GM21529 (cell line): ENCODE results near the gene TRPC4AP.
A peak's percentile ranks its signal among the peaks of the same experiment; 100 is the strongest.

ENCODE experiments used
- ATAC-seq: cut with Tn5 transposase; IDR thresholded peaks from one replicate; pipeline ENCODE4 v1.9.1; 2021; ENCODE audit not compliant: unreplicated experiment

The TRPC4AP gene

GRCh38 chr20:34971561-34972235, 120.9 kb downstream of the TRPC4AP start:
- ATAC-seq: no peak

GRCh38 chr20:34970846-34971560, 121.6 kb downstream of the TRPC4AP start:
- no peak for ATAC-seq

- no peak for ATAC-seq
These were observed 122.3 kb downstream of the TRPC4AP start for GRCh38 chr20:34970193-34970840.

GRCh38 chr20:34968042-34968775, 124.4 kb downstream of the TRPC4AP start:
- ATAC-seq: no peak

- ATAC-seq: no peak
These were observed 125.2 kb downstream of the TRPC4AP start for GRCh38 chr20:34967421-34967820.

GRCh38 chr20:34965051-34965450, 127.6 kb downstream of the TRPC4AP start:
- no peak for ATAC-seq

GRCh38 chr20:34964486-34964885, 128.1 kb downstream of the TRPC4AP start:
- ATAC-seq: no peak

GRCh38 chr20:34956751-34957472, 135.7 kb downstream of the TRPC4AP start:
- no peak for ATAC-seq

- ATAC-seq: no peak
These were observed 136.6 kb downstream of the TRPC4AP start for GRCh38 chr20:34956041-34956458.

GRCh38 chr20:34955231-34956040, 137.2 kb downstream of the TRPC4AP start, which contains the start of the genes GSS and MYH7B:
Gene GSS, minus strand, starts transcription at chr20:34955806. Its CDS starts 3,954 bp downstream, at chr20:34951852.
Gene MYH7B, plus strand, starts transcription at chr20:34955868. Its CDS starts 22,138 bp downstream, at chr20:34978006.
- ATAC-seq: peak; percentile 81

- ATAC-seq: no peak
These were observed 137.7 kb downstream of the TRPC4AP start for GRCh38 chr20:34954904-34955230.

- no peak for ATAC-seq
These were observed 138.6 kb downstream of the TRPC4AP start for GRCh38 chr20:34953960-34954359.

GRCh38 chr20:34952671-34953070, 139.9 kb downstream of the TRPC4AP start:
- no peak for ATAC-seq
